Stimulated activated CD8-positive, alpha-beta memory T cell treated with anti-CD3 and anti-CD28 coated beads, Interleukin-4, amount 100 ng/mL, for 48 hours (primary cell): ENCODE results near the gene SDC4.
A peak's percentile ranks its signal among the peaks of the same experiment; 100 is the strongest.

Experiments
- DNase-seq: peaks from one replicate; pipeline ENCODE4 v3.0.0-alpha.2; 2020

The SDC4 gene

DNA sequence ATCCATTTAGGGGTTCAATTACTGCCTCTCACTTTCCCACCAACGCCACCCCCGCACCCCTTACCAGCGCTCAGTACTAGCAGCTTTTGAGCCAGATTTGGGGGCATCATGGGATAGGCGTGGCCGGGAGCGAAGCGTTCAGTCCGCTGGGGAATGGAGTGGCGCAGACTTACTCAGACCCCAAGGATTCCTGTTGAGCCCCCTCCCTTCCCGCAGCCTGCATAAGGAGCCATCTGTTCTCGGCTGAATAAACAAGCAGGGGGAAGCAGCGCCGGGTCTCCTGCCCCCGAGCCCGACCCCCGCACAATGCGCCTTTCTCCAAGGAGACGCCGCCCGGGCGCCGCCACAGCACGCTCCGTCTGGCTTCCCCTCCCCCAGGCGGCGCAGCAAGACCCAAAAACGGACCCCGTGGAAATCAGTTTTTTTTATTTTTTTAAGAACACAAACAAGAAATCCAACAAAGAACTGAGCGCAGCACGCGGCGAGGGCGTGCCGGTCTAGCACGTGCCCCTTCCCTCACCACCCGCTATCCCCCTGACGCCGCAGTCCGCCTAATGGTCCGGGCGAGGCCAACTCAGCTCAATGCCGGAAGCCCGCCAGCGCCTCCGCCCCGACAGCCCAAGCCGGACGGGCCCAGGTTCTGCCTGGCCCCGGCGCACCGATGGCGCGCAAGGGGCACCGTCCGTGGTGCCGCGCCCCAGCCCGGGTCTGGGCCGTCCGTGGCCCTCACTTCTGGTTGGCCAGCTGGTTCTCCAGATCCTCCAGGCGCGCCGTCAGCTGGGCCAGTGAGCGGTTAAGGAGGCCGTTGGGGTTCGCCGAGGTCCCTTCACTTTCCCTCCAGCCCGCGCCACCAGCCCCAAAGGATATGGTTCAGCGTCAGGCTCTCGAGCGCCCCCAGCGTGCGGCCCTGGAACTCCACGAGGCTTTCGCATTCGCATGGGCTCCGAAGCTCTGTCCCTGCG lies 54.9 kb downstream of the SDC4 start:
- peak; percentile 95 for DNase-seq

DNA sequence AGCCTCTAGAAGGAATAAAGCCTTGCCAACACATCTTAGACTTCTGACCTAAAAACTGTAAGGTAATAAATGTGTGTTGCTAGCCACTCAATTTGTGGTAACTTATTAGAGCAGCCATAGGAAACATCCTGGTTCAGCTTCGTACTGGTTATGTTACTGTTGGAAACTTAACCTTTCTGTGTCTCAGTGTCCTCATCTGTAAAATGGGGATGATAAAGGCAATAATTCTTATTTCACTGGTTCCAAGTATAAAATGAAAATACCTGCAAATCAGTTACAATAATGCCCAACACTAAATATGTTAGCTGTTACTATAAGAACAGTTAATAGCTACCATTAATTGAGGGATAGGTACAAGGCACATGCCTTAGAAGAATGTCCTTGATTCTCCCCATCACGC lies 55.9 kb downstream of the SDC4 start:
- no peak for DNase-seq

DNA sequence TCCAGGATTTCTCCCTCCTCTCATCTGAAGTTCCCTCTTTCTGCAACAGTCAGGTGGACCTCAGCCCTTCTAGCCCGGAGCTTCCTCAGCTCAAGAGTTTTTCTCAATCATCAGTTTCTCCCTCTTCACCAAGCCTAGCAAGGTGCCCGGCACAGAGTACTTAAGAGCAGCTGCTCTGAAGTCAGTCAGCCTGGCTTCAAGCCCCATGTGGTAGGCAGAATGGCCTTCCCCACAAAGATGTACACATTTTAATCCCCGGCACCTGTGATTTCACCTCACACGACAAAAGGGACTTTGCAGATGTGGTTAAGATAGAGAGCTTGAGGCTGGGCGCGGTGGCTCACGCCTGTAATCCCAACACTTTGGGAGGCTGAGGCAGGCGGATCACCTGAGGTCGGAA lies 56.7 kb downstream of the SDC4 start:
- no peak for DNase-seq

DNA sequence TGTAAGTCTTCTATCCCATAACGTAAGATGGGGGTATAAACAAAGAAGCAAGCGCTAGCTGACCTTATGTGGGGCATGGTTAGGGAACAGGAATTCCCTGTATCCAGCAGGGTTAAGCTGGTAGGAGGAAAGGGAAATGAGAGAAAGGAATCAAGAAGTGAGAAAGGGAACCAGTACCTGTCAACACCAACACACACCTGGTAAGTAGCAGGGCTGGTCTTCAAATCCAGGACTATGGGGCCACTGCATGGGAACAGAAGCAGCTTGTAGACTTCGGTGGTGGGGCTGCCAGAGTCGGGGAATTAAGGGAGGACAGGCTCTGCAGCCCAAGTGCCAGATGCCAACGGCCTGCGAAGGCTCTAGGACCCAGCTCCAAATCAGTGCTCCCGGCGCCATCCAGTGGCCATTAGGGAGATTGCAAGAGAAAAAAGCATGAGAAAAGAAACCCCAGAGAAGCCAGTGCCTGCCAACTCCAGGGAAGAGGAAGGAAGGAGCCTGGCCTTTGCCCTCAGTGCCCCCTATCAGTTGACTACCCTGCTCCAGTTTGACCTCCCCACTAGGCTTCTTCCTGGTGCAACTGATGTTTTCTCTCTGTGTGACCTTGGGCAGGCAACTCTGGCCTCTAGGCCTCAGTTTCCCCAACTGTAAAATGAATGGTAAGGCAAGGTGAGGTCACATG lies 57.4 kb downstream of the SDC4 start:
- peak; percentile 84 for DNase-seq

DNA sequence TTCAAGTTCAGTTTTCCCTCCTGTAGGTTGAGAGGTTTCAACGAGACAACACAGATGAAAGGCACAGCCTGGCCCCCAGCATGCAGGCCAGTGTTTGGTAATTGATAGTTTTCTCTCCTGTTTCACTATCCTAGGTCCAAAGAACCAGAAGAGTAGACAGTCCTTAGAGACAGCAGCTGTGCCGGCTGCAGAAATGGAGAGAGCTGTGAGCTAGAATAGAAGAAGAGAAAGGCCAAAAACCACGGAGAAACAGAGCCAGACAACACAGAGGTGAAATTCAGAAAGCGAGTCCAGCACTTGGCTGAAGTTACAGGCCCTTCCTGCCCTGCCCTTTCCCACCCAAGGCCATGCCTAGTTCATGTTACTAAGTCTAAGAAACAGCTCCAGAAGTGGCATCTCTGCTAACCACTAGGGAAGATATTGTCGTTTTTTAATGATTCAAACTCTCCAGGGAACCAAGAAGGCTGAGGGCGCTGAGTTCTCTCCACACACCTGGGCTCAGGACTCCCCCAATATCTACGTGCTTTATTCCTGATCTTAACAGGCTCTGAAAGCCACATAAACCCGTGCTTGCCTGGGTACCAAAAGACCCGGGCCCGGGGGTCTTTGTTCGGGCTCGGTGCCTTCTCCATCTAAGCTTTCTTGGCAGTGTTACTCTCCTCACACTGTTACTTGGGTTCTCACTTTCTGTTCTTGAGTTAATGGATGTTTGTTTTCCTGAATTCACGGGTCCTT lies 58.1 kb downstream of the SDC4 start:
- DNase-seq, result peak; percentile 9

DNA sequence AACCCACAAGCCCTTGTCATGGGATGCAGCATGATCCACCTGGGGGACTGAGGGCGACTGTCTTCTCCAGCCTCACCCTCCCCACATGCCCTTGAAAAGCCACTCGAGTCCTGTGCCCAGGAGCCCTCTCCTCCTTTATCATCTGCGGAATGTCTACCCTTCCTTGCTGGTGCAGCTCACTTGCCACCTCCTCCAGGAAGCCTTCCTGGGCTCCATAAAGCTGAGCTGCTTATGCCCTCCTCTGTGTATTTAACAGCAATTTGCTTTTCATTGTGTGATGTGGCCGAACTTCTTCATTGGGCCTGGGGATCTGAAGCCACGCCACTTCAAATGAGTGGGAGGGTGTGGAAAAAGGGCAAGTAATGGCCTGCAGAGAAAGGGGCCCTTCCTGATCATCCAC lies 59.4 kb downstream of the SDC4 start:
- DNase-seq, result no peak

DNA sequence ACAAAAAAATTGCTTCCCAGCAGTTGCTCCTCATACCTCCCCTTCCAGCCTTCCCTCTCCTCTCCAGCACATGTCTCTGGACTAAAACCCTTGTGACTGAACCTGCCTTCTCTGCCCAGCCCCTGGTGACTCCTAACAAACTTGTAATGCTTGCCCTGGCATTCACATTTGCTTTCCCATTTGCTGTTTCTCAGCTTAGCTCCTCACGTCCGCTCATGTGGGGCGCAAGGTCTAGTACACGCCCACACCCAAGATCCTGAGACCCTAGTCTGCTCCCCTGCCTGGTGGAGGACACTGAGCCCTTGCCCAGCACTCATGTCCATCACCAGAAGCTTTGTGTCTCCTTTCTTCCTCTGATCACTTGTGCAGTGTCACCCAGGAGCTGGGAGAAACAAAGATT lies 59.8 kb downstream of the SDC4 start:
- DNase-seq, result no peak

DNA sequence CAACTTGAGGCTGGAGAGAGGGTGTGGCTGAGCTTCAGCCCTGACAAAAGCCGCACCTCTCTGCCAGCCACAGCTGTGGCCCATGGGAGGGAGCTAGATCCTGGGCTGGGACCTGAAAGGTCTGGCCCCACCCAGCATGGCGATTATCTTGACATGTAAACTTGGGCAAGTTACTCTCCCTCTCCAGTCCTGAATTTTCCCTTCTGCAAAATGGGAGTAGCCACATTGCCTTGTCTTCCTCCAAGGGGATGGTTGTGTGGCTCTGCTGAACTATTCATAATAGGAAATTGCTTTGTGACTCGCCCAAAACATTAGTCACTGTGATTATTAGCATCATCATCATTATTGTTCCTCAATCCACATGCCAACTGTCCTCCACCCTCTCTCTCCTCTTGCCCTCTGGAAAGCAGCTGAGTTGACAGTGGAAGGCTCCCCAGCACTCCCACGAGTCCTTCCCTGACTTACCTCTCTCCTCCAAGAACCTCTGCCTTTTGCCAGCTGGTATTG lies 64.6 kb downstream of the SDC4 start:
- DNase-seq, result no peak

DNA sequence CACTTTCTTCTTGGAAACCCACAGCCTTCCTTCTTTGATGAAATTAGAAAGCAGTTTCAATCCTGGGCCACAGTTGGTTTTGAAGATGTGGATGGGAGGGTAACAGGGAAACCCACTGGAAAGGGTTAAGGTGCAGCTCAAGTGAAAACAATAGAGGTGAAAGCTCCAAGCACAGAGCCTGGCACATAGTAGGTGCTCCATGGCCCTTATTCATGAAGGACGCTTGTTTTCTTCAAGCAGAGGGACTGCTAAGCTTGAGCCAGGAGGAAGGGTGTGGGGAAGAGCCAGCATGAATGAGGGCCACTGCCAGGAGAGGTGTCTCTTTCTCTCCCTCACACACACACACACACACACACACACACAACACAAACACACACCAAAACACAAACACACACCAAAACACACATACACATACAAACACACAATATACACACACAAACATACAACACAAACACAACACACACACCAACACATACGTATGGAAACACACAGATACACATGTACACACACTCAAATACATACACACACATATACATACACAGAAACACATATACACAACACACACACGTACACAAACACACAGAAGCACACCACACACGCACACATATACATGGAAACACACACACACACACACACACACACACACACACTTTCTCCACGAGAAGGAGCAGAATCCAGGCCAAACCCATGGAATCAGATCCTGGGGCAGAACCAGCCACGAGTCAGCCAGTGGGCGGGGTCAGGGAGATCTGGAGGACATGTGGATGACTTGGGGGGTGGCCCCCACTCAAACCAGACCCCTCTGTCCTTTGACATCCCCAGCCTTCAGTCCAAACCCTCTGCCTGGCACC lies 65.3 kb downstream of the SDC4 start:
- DNase-seq, result no peak

DNA sequence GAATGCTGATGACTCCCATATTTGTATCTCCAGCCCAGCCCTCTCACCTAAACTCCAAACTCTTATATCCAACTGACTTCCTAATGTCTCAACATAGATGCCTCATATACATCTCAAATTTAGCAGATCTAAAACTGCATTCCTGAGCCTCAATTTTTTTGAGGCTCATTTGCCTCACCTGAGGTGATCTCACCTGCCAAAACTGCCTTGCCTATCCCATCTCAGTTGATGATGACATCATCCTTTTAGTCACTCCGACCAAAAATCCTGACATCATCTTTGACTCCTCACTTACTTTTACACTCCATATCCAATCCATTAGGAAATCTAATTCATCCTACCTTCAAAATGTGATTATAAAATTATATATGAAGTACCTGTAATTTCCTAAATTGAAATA lies 68.2 kb downstream of the SDC4 start:
- no peak for DNase-seq

DNA sequence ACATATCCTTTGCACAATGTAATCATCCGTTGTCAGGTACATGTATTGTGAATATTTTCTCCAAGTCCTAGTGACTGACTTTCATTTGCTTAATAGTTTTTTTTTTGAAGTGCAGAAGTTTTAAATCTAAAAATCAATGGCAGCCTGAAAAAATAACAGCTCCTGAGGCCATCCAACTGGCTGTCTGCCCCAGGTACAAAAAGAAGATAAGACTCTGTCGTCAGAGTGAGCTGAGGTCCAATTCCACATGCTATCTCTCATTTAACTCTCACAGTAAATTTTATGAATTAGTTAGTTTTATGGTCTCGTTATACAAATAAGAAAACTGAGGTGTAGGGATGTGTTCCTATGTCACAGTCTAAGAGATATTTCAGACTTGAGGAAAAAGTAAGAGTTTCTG lies 72.9 kb downstream of the SDC4 start:
- no peak for DNase-seq
